ENCODE measurements around the gene TESK1. TPM values are rescaled to one million over a fixed set of nuclear protein-coding genes. Genes with fewer than 3 reads are reported as not detected.

The TESK1 gene
- total RNA-seq, 1 donor from 2014 or later, result 62.3 TPM

- H3K27me3 Mint-ChIP-seq, result no peaks in the 10 kb centered on the region
- no peak for DNase-seq (ENCODE audit: low spot score, unreplicated experiment)
- no peak overlapping the region for H3K27ac Mint-ChIP-seq
- peaks cover 5% of the 10 kb centered on the region for H3K36me3 Mint-ChIP-seq (ENCODE audit: insufficient read depth)
- TF ChIP-seq, protein P1, sequence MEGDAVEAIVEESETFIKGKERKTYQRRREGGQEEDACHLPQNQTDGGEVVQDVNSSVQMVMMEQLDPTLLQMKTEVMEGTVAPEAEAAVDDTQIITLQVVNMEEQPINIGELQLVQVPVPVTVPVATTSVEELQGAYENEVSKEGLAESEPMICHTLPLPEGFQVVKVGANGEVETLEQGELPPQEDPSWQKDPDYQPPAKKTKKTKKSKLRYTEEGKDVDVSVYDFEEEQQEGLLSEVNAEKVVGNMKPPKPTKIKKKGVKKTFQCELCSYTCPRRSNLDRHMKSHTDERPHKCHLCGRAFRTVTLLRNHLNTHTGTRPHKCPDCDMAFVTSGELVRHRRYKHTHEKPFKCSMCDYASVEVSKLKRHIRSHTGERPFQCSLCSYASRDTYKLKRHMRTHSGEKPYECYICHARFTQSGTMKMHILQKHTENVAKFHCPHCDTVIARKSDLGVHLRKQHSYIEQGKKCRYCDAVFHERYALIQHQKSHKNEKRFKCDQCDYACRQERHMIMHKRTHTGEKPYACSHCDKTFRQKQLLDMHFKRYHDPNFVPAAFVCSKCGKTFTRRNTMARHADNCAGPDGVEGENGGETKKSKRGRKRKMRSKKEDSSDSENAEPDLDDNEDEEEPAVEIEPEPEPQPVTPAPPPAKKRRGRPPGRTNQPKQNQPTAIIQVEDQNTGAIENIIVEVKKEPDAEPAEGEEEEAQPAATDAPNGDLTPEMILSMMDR (IDR thresholded peaks at IDR 0.05; ENCODE audit: unreplicated experiment), result peak; percentile 9
- no peak overlapping the region for H3K4me3 Mint-ChIP-seq (ENCODE audit: low read depth)
- H3K4me1 Mint-ChIP-seq (ENCODE audit: low read depth), result peaks cover 8% of the 10 kb centered on the region
- peaks cover 4% of the 10 kb centered on the region for H3K9me3 Mint-ChIP-seq (ENCODE audit: low read depth)
Observed at GRCh38 chr9:35599763-35600604, 5.1 kb upstream of the TESK1 start.

- H3K27me3 Mint-ChIP-seq, result no peaks in the 10 kb centered on the region
- H3K9me3 Mint-ChIP-seq (ENCODE audit: low read depth), result no peaks in the 10 kb centered on the region
- no peak for DNase-seq (ENCODE audit: low spot score, unreplicated experiment)
- peaks cover 17% of the 10 kb centered on the region for H3K4me1 Mint-ChIP-seq (ENCODE audit: low read depth)
- peak overlapping the region; percentile 96 for H3K4me3 Mint-ChIP-seq (ENCODE audit: low read depth)
- peaks cover 5% of the 10 kb centered on the region for H3K36me3 Mint-ChIP-seq (ENCODE audit: insufficient read depth)
- TF ChIP-seq, protein P1 (IDR thresholded peaks at IDR 0.05; ENCODE audit: unreplicated experiment), result no peak
- peak overlapping the region; percentile 99 for H3K27ac Mint-ChIP-seq
Observed at GRCh38 chr9:35603506-35603985, 1.5 kb upstream of the TESK1 start.

- Mint-ChIP-seq H3K4me1 (ENCODE audit: low read depth) (peaks cover 17% of the 10 kb centered on the region), H3K27ac (peak overlapping the region; percentile 99), H3K9me3 (ENCODE audit: low read depth) (no peaks in the 10 kb centered on the region), H3K27me3 (no peaks in the 10 kb centered on the region), H3K4me3 (ENCODE audit: low read depth) (peak overlapping the region; percentile 96), H3K36me3 (ENCODE audit: insufficient read depth) (peaks cover 5% of the 10 kb centered on the region)
- TF ChIP-seq, protein P1 (IDR thresholded peaks at IDR 0.05; ENCODE audit: unreplicated experiment), result peak; percentile 88
- DNase-seq (ENCODE audit: low spot score, unreplicated experiment), result peak; percentile 99
Observed at GRCh38 chr9:35603986-35604577, 980 bp upstream of the TESK1 start.

- TF ChIP-seq, protein P1 (IDR thresholded peaks at IDR 0.05; ENCODE audit: unreplicated experiment), result no peak
- no peaks in the 10 kb centered on the region for H3K27me3 Mint-ChIP-seq
- no peak for DNase-seq (ENCODE audit: low spot score, unreplicated experiment)
- H3K4me3 Mint-ChIP-seq (ENCODE audit: low read depth), result peak overlapping the region; percentile 79
- H3K27ac Mint-ChIP-seq, result peak overlapping the region; percentile 93
- peaks cover 17% of the 10 kb centered on the region for H3K4me1 Mint-ChIP-seq (ENCODE audit: low read depth)
- peaks cover 6% of the 10 kb centered on the region for H3K36me3 Mint-ChIP-seq (ENCODE audit: insufficient read depth)
- H3K9me3 Mint-ChIP-seq (ENCODE audit: low read depth), result no peaks in the 10 kb centered on the region
Observed at GRCh38 chr9:35605351-35606137, 482 bp downstream of the TESK1 start.

DNA sequence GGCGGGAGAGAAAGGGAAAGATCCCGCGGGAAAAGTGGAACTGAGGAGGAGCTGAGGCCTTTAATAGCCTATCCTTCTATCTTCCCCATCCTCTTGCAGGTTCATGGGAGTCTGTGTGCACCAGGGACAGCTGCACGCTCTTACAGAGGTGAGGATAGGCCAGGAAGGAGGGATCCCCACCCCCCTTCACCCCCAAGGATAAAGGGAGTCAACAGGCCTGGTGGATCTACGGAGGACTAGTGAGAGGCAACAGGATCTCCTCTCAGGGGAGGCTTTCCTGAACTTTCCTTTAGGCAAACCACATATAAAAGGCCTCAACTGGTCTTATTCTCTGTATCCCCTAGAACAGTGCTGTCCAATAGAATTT is 1.1 kb downstream of the TESK1 start:
- Mint-ChIP-seq H3K4me1 (ENCODE audit: low read depth) (peaks cover 17% of the 10 kb centered on the region), H3K27ac (peak overlapping the region; percentile 93), H3K36me3 (ENCODE audit: insufficient read depth) (peaks cover 7% of the 10 kb centered on the region), H3K27me3 (no peaks in the 10 kb centered on the region), H3K4me3 (ENCODE audit: low read depth) (peak overlapping the region; percentile 79), H3K9me3 (ENCODE audit: low read depth) (no peaks in the 10 kb centered on the region)
- no peak for DNase-seq (ENCODE audit: low spot score, unreplicated experiment)
- TF ChIP-seq, protein P1 (IDR thresholded peaks at IDR 0.05; ENCODE audit: unreplicated experiment), result no peak
